GM21381 (cell line): ENCODE results near the gene SRP19.
A peak's percentile ranks its signal among the peaks of the same experiment; 100 is the strongest.
"Not testable (repeated sequence)": the region's sequence is repeated elsewhere in the genome, so short reads cannot be mapped to it uniquely, and the experiment has no call there.

Experiments
- ATAC-seq: cut with Tn5 transposase; IDR thresholded peaks from one replicate; pipeline ENCODE4 v1.9.1; 2021; ENCODE audit warnings: mild to moderate bottlenecking, moderate library complexity; ENCODE audit not compliant: unreplicated experiment

SRP19 gene

GRCh38 chr5:112860929-112861637, at the start of gene SRP19:
Gene SRP19 (plus strand): TSS chr5:112861287. CDS start chr5:112861377, 90 bp downstream.
- peak; percentile 98 for ATAC-seq

DNA sequence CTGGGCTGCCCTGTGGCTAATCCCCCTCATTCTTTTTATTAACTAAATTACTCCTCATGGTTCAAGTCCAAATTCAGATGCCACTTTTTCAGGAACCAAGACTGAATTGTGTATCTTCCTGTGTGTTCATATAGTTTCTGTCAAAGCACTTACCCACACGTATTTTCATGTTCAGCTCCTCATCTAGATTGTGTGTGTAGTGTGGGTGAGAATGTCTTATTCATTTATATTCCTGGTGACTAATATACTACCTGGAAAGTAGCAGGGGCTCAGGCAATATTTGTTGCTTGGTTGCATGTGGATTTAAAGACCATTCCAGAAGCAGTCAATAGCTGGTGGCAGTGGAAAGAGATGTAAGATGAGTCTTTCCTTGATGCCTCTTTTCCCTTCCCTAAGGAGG, 48.5 kb upstream of the SRP19 start:
- ATAC-seq: no peak

GRCh38 chr5:112820246-112820645, 40.8 kb upstream of the SRP19 start:
- ATAC-seq: no peak

DNA sequence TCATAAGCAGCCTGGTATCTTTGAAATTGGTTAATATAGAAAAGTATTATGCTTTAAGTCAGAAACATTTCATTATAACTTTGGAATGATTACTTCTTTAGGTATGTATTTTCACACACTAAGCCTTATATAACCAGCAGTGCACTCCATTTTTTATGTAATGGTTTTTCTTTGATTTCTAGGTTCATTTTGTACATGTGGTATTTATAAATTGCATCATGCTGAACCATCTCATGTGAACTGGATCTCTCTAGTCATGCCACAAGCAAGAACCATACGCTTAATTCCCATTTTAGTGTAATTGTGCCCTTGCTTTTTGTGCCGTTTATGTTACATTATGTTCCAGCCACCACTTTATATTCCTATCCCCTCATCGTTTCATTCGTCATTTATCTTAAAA, 38.6 kb upstream of the SRP19 start:
- ATAC-seq: no peak

DNA sequence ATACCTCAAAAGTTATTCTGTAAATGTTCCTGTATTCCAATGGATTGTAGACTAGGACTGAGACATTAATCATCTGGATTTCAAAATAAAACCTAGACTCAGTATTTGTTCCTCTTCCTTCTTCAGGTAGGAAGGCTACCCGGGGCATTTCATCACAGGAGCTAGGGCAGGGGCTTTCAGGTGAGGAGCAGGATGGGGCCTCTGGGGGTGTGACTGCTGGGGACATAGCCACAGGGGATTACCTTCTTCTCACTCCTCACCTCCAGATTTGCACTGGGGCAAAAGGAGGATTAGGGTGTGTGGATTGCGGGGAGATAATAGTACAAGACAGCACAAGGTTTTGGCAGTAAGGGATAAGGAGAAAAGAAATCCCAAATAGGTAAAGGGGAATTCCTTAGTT, 37.9 kb upstream of the SRP19 start:
- ATAC-seq: no peak

- no peak for ATAC-seq
Measured at GRCh38 chr5:112823656-112824055, 37.4 kb upstream of the SRP19 start.

DNA sequence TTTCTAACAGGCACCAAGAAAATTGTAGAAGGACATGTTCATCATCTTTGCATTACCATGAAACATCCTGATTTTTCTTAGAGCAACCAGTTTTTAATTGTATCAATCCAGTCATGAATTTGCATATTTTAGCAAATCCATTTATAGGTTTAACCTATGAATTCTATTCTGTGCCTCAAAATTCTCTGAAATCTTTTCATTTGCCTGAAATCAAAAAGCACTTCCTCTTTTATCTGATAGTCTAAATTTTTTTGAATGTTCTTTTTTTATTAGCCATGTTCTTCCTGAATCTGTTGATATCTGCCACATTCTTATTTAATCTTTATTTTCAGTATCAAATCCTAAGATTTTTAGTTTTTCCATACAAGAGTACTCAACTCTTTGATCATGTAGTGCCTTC, 36.9 kb upstream of the SRP19 start:
- no peak for ATAC-seq

- no peak for ATAC-seq
Measured at GRCh38 chr5:112830378-112830777, 30.7 kb upstream of the SRP19 start.

- ATAC-seq: no peak
Measured at GRCh38 chr5:112833971-112834370, 27.1 kb upstream of the SRP19 start.

DNA sequence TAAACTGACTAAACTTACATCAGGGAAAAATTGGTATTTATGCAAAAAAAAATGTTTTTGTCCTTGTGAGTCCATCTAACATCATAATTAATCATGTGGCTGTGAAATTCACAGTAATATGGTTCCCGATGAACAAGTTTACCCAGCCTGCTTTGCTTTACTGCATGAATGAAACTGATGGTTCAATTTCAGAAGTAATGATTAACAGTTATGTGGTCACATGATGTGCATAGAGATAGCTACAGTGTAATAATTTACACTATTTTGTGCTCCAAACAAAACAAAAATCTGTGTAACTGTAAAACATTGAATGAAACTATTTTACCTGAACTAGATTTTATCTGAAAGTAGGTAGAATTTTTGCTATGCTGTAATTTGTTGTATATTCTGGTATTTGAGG, 16.6 kb upstream of the SRP19 start:
- no peak for ATAC-seq

GRCh38 chr5:112846556-112846955, 14.5 kb upstream of the SRP19 start:
- ATAC-seq: no peak

GRCh38 chr5:112847306-112847705, 13.8 kb upstream of the SRP19 start:
- ATAC-seq: no peak

DNA sequence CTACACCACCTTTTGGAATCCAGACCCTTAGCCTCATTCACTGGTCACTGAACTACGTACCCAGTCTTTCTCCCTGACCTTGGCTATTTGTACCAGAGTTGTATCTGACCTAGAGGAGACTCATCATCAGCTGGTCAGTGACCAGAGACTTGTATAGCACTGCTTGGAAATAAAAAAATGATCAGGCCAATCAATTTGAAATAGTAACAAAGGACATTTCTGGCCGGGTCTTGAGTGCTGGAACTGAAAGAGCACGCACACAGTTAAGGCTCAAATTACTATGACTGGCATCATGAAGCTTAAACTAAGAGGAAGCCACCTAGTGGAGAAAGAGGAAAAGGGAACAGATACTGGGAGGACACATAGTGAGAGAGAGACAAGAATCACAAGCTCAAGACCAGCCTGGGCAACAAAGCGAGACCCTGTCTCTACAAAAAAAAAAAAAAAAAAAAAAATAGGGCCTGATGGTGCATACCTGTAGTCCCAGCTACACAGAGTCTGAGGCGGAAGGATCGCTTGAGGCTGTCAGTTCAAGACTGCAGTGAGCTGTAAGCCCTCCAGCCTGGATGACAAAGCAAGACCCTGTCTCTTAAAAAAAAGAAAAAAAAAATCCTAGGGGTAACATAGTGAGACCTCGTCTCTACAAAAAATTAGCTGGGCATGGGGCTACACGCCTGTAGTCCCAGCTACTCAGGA, 12.8 kb upstream of the SRP19 start:
- ATAC-seq: peak; percentile 100

DNA sequence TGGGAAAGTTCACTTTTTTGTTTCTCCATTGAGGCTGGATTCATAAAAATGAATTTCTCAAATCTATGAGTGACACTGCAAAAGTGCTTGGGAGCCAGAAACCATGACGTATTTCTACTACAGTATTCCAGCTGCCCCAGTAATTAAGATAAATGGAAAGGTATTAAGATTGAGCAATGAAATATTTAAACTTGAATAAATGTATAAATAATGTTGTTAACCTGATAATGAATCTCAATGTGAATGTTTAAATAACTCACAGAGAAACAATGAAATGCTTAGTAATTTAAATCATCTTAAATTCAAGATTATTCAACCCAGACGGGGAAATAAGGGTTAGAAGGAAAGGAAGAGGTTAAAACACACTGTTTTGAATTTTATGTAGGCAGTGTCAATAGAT, 11.2 kb upstream of the SRP19 start:
- no peak for ATAC-seq

- no peak for ATAC-seq
Measured at GRCh38 chr5:112854651-112855050, 6.4 kb upstream of the SRP19 start.

DNA sequence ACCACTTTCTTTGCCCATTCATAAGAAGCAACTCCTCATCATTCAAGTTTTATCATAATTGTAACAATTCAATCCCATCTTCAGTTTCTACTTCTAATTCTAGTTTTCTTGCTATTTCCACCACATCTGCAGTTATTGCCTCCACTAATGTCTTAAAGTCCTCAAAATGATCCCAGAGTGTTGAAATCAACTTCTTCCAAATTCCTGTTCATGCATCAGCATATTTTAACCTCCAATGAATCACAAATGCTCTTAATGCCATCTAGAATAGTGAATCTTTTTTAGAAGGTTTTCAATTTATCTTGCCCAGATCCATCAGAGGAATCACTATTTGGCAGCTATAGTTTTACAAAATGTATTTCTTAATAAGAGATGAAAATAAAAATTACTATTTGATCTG, 3.2 kb upstream of the SRP19 start:
- no peak for ATAC-seq

- ATAC-seq: not testable (repeated sequence)
Measured at GRCh38 chr5:112860571-112860928, 537 bp upstream of the SRP19 start.

DNA sequence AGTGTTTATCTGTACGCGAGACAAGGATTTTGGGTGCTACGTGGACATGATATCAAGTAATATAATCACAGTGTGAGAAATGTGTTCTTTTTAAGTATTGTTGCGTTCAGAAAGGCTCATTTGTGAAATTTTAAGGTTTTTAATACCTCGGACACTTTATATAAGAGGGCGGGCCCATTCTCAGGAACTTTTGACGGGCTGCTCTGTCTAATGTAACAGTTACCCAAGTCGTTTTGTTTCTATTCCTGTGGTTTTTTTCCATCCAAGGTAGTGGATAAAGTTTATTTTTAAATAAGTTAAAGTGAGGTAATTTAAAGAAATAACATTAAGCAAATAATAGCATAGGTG, 525 bp downstream of the SRP19 start:
- no peak for ATAC-seq

GRCh38 chr5:112862085-112862484, 998 bp downstream of the SRP19 start:
- no peak for ATAC-seq

DNA sequence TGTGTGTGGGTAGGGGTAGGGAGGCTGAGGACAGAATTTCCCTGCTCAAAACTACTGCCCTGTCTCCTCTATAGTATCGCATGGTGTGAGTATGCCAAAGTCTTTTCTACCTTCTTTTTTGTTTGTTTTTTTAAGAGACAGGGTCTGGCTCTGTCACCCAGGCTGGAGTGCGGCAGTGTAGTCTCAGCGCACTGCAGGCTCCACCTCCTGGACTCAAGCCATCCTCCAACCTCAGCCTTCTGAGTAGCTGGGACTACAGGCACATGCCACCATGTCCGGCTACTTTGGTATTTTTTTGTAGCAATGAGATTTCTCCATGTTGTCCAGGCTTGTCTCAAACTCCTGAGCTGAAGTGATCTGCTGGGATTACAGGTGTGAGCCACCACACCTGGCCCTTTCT, 2.5 kb downstream of the SRP19 start:
- ATAC-seq: no peak

GRCh38 chr5:112865128-112865527, 4.0 kb downstream of the SRP19 start:
- ATAC-seq: no peak

DNA sequence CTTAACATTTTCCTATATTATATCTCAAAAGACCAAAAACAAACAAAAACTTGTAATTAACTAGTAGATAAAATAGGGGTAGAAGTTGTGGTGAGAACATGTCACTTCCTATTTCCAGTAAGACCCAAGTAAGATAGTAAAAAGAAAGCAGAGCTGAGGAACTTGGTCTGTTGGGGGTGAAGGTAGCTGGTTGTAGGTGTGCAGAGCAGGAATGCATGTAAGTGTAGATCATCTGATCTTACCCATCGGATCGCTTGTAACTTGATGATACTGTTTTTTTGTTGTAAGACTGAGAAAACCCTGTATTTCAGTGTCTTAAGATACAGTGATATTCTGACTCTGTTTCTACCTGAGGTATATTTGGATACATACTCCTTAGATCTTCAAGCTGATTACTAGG, 5.7 kb downstream of the SRP19 start:
- ATAC-seq: no peak

GRCh38 chr5:112867411-112867810, 6.3 kb downstream of the SRP19 start:
- ATAC-seq: no peak
